ENCODE data around the gene NDUFA9.

Gene NDUFA9

GRCh38 chr12:4679711-4680110 lies 30.8 kb downstream of the NDUFA9 start:
- no peak for TF ChIP-seq CTCF (IDR thresholded peaks at IDR 0.05; ENCODE audit: low read depth, low read length, missing control alignments)
- H3K4me3 ChIP-seq (replicated peaks; ENCODE audit: low read depth, low read length) = no peak overlapping the region
- no peak for DNase-seq (ENCODE audit: extremely low read depth, low read depth)

GRCh38 chr12:4681732-4682131 lies 32.8 kb downstream of the NDUFA9 start:
- no peak for DNase-seq (ENCODE audit: extremely low read depth, low read depth)

GRCh38 chr12:4685317-4685716 lies 36.4 kb downstream of the NDUFA9 start:
- DNase-seq (ENCODE audit: extremely low read depth, low read depth) = no peak
- no peak overlapping the region for H3K4me3 ChIP-seq (replicated peaks; ENCODE audit: low read depth, low read length)
- no peak for TF ChIP-seq CTCF (IDR thresholded peaks at IDR 0.05; ENCODE audit: low read depth, low read length, missing control alignments)

More at GRCh38 chr12:4681732-4682131, 32.8 kb downstream of the NDUFA9 start:
- H3K4me3 ChIP-seq (replicated peaks; ENCODE audit: low read depth, low read length) = no peak overlapping the region
- TF ChIP-seq CTCF (IDR thresholded peaks at IDR 0.05; ENCODE audit: low read depth, low read length, missing control alignments) = no peak

GRCh38 chr12:4690760-4691159 lies 41.8 kb downstream of the NDUFA9 start:
- no peak overlapping the region for H3K4me3 ChIP-seq (replicated peaks; ENCODE audit: low read depth, low read length)
- no peak for DNase-seq (ENCODE audit: extremely low read depth, low read depth)
- TF ChIP-seq CTCF (IDR thresholded peaks at IDR 0.05; ENCODE audit: low read depth, low read length, missing control alignments) = no peak

Data from HFF-Myc (cell line).